GM23248 (cell line): ENCODE data around the gene SEMA6B.

Source experiments
- EZH2 ChIP-seq: fragments of 200-600 bp; sonication (generic); IDR thresholded peaks from 2 replicates; pipeline ENCODE4 v1.6.1; 2018; ENCODE audit warnings: antibody characterized with exemption, mild to moderate bottlenecking; ENCODE audit not compliant: insufficient read depth, poor library complexity, severe bottlenecking
- EZH2phosphoT487 ChIP-seq: fragments of 200-600 bp; sonication (generic); IDR thresholded peaks from 2 replicates; pipeline ENCODE4 v1.6.1; 2018; ENCODE audit warnings: antibody characterized with exemption, moderate library complexity, mild to moderate bottlenecking, low read depth; ENCODE audit not compliant: insufficient read depth

- TF ChIP-seq EZH2phosphoT487 (no peak), EZH2 (no peak)
Measured at GRCh38 chr19:4521170-4521887, 38.2 kb downstream of the SEMA6B start.
